LNCaP clone FGC (cell line): Measurements from ENCODE around the gene CHAC2.

Experiments
- DNase-seq: peaks from one replicate; pipeline ENCODE4 v3.0.0-alpha.2; 2011; ENCODE audit warnings: low read depth
- H3K4me3 ChIP-seq: 2 replicates; pipeline ENCODE4 v1.5.1; 2011; ENCODE audit warnings: mild to moderate bottlenecking, low read depth, low read length, control low read depth
- CTCF ChIP-seq: IDR thresholded peaks from 2 replicates; pipeline ENCODE4 v1.5.1; 2012; ENCODE audit warnings: mild to moderate bottlenecking; ENCODE audit not compliant: control insufficient read depth, insufficient read depth; ENCODE audit errors: extremely low read depth

The CHAC2 gene

GRCh38 chr2:53739032-53739431 lies 28.6 kb upstream of the CHAC2 start:
- TF ChIP-seq CTCF = no peak
- DNase-seq = no peak
- H3K4me3 ChIP-seq = no peak overlapping the region

GRCh38 chr2:53740170-53740569 lies 27.4 kb upstream of the CHAC2 start:
- H3K4me3 ChIP-seq = no peak overlapping the region
- no peak for DNase-seq
- peak; percentile 42 for TF ChIP-seq CTCF

- DNase-seq = no peak
- no peak overlapping the region for H3K4me3 ChIP-seq
- TF ChIP-seq CTCF = no peak
Measured at GRCh38 chr2:53744395-53745065, 23.1 kb upstream of the CHAC2 start.

- TF ChIP-seq CTCF = no peak
- DNase-seq = no peak
- no peak overlapping the region for H3K4me3 ChIP-seq
Measured at GRCh38 chr2:53750041-53750768, 17.4 kb upstream of the CHAC2 start.

GRCh38 chr2:53751728-53752127 lies 15.9 kb upstream of the CHAC2 start:
- no peak for DNase-seq
- no peak overlapping the region for H3K4me3 ChIP-seq
- TF ChIP-seq CTCF = no peak

GRCh38 chr2:53752385-53752784 lies 15.2 kb upstream of the CHAC2 start:
- H3K4me3 ChIP-seq = no peak overlapping the region
- no peak for TF ChIP-seq CTCF
- no peak for DNase-seq

GRCh38 chr2:53753041-53753440 lies 14.6 kb upstream of the CHAC2 start:
- TF ChIP-seq CTCF = no peak
- no peak for DNase-seq
- no peak overlapping the region for H3K4me3 ChIP-seq
